Fibroblast of peridontal ligament (primary cell): ENCODE results near the gene CPNE2.
"Not testable (repeated sequence)": the region's sequence is repeated elsewhere in the genome, so short reads cannot be mapped to it uniquely, and the experiment has no call there.

Source experiments
- DNase-seq: peaks from one replicate; pipeline ENCODE4 v3.0.0-alpha.2; 2010; ENCODE audit errors: extremely low read depth

CPNE2 gene

GRCh38 chr16:57069635-57070370 is 22.6 kb upstream of the CPNE2 start:
- DNase-seq, result no peak

- no peak for DNase-seq
Measured at GRCh38 chr16:57070424-57070823, 22.0 kb upstream of the CPNE2 start.

GRCh38 chr16:57071081-57071732 is 21.2 kb upstream of the CPNE2 start:
- DNase-seq, result not testable (repeated sequence)

- peak; percentile 53 for DNase-seq
Measured at GRCh38 chr16:57071831-57072582, 20.4 kb upstream of the CPNE2 start.

- peak; percentile 8 for DNase-seq
Measured at GRCh38 chr16:57072616-57073275, 19.6 kb upstream of the CPNE2 start.

GRCh38 chr16:57077714-57078113 is 14.7 kb upstream of the CPNE2 start:
- no peak for DNase-seq

DNA sequence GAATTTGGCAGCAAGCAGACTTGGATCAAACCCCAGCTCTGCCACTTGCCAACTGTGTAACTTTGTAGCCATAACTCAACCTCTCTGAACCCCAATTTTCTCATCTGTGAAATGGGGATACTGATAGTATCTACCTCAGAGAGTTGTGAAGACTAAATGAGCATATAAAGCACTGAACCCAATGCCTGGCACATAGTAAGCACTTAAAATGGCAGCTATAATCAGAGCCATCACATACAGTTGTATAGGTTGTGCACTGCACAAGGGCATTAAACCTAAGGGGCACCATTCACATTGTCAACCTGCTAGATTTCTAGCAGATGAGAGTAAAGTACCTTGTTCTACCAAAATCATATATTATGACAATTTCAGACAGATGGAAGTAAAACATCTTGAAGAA is 10.6 kb upstream of the CPNE2 start:
- DNase-seq, result no peak

DNA sequence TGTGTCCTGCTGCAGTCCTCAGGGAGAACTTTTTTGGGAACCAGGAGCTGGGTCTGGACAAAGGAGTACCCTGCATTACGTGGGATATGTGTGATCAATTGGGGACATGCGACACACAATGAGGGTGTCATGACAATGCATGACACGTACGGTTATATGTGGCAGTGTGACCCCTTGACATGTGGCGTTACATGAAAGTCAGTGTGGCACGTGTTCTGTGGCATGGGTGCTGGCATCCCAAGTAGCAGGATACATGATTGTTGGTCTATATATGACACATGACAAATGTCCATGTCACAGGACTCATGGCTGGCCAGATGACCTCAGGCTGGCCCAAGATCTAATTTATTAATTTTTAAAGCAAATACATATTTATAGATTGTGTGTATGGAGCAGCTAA is 9.7 kb upstream of the CPNE2 start:
- DNase-seq, result no peak

- no peak for DNase-seq
Measured at GRCh38 chr16:57083485-57084126, 8.8 kb upstream of the CPNE2 start.

DNA sequence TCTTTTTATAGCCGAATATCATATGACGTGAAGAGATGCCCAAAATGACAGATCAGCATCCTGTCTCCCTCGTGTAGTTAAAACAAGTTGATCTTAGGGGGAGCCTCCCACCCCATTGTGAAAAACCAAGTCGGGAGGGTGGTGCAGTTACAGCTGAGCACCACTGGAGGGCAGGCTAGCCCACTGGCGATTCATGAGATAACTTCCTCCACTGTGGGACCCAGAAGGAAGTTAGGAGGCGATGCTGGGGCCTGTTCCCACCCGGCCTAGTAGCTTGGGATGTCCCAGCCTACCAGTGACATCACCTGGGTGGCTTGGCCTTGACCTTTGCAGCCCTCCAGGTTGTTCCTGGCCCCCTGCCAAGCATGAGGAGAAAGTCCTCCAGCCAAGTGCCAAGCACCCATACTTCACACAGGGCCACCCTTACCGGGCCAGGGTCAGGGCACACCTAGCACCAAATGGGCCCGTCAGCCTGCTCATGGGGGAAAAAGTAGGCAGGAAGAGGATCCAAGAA is 8.1 kb upstream of the CPNE2 start:
- peak; percentile 73 for DNase-seq

DNA sequence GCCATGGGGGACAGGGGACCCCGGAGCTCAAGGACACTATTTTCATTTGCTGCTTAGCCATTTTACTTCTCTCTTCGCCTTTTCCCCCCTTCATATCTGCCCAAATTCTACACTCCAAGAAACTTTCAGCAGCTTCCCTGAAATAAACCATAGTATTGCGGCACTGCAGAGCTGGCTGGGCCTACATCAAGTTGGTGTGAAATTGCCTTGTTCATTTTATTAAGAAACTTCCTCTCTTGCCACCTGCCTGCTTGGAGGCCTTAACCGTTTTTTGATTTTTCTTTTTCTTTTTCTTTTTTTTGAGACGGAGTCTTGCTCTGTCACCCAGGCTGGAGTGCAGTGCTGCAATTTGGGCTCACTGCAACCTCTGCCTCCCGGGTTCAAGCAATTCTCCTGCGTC is 7.4 kb upstream of the CPNE2 start:
- DNase-seq, result no peak

GRCh38 chr16:57087003-57087402 is 5.4 kb upstream of the CPNE2 start:
- no peak for DNase-seq

GRCh38 chr16:57089406-57089805 is 3.0 kb upstream of the CPNE2 start:
- no peak for DNase-seq

GRCh38 chr16:57091200-57091974 is 996 bp upstream of the CPNE2 start:
- no peak for DNase-seq

GRCh38 chr16:57092786-57093411 is 516 bp downstream of the CPNE2 start:
- no peak for DNase-seq

- no peak for DNase-seq
Measured at GRCh38 chr16:57093666-57094564, 1.5 kb downstream of the CPNE2 start.

DNA sequence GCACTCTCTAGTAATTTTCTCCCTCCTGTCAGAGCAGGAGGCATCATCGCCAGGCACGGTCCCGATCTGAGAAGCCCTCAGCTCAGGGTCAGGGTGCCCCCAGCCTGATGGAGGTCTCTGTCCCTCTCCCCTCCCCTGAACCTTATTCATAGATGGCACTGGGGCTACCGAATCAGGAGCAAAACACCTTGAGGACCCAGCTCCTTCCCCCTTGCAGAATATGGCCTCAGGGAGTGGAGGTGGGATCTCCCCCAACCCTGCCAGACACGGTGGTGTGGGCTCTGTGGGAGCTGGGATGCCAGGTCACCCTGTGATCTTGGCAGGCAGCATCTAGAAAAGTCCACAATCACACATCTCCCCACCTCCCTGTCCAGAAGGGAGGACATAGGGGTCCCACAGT is 2.5 kb downstream of the CPNE2 start:
- no peak for DNase-seq

- no peak for DNase-seq
Measured at GRCh38 chr16:57096192-57096591, 3.8 kb downstream of the CPNE2 start.

GRCh38 chr16:57096793-57097192 is 4.4 kb downstream of the CPNE2 start:
- DNase-seq, result no peak
